Parathyroid adenoma (tissue), 2 donors: ENCODE measurements around the gene MEIOSIN.
"Not testable (repeated sequence)": the region's sequence is repeated elsewhere in the genome, so short reads cannot be mapped to it uniquely, and the experiment has no call there.

Experiments used
- H2AFZ ChIP-seq: fragments of 300-600 bp; sonication (generic); one replicate; pipeline ENCODE4 v1.7.0; 2017; ENCODE audit warnings: antibody characterized with exemption, mild to moderate bottlenecking
- H3K27ac ChIP-seq: fragments of 300-600 bp; sonication (generic); one replicate; pipeline ENCODE4 v1.7.0; 2017
- H3K27me3 ChIP-seq: fragments of 300-600 bp; sonication (generic); one replicate; pipeline ENCODE4 v1.7.0; 2017; ENCODE audit warnings: low read length; ENCODE audit not compliant: control insufficient read depth, insufficient read depth
- H3K36me3 ChIP-seq: fragments of 300-600 bp; sonication (generic); one replicate; pipeline ENCODE4 v1.7.0; 2017; ENCODE audit warnings: low read length; ENCODE audit not compliant: control insufficient read depth, insufficient read depth
- H3K4me1 ChIP-seq: fragments of 300-600 bp; sonication (generic); one replicate; pipeline ENCODE4 v1.7.0; 2017; ENCODE audit warnings: control low read depth
- H3K4me2 ChIP-seq: fragments of 300-600 bp; sonication (generic); one replicate; pipeline ENCODE4 v1.7.0; 2017; ENCODE audit warnings: low read length
- H3K4me3 ChIP-seq: fragments of 300-600 bp; sonication (generic); one replicate; pipeline ENCODE4 v1.7.0; 2017; ENCODE audit warnings: low read depth, low read length
- H3K79me2 ChIP-seq: fragments of 300-600 bp; sonication (generic); one replicate; pipeline ENCODE4 v1.7.0; 2017; ENCODE audit warnings: control low read depth
- H3K9ac ChIP-seq: fragments of 300-600 bp; sonication (generic); one replicate; pipeline ENCODE4 v1.7.0; 2017; ENCODE audit warnings: mild to moderate bottlenecking
- H3K9me3 ChIP-seq: fragments of 300-600 bp; sonication (generic); one replicate; pipeline ENCODE4 v1.7.0; 2017; ENCODE audit warnings: low read length; ENCODE audit not compliant: control insufficient read depth
- TF ChIP-seq, protein P1 (sequence below): fragments of 300-600 bp; sonication (generic); IDR thresholded peaks from one replicate; pipeline ENCODE4 v1.7.0; 2017; ENCODE audit warnings: antibody characterized with exemption, mild to moderate bottlenecking
- donor health status: primary hyperparathyroidism.

The MEIOSIN gene, protein sequence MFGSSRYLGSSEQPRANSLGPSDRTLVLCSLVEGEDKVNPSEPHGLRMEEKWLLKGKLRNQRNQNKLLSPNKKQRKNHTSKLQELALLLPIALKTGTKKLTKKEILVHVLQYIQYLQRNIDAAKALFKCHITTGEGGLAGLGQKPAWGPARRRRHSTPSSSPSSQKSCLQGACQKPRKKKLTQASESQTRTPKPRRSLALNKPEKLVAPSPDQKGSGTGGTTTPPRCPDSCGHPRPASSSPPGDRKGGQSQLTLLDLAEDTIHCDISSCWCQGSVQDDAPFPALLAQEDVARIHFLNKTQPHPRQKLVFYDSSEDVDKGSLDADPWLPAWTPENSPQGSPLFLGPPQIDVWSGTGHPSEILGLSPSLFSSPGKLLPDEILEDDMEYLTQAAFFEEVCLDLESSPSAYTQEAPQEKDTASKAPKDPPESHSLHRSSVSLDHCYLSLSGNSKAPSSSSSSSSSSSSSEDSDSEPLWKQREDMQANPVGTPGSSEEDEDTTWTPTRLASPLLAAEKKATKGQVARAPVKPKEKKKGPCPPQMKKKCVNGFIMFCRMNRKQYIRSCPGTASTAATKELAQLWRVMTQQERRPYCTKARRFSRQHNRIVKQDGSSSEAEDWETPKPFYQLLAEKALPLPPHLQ

DNA sequence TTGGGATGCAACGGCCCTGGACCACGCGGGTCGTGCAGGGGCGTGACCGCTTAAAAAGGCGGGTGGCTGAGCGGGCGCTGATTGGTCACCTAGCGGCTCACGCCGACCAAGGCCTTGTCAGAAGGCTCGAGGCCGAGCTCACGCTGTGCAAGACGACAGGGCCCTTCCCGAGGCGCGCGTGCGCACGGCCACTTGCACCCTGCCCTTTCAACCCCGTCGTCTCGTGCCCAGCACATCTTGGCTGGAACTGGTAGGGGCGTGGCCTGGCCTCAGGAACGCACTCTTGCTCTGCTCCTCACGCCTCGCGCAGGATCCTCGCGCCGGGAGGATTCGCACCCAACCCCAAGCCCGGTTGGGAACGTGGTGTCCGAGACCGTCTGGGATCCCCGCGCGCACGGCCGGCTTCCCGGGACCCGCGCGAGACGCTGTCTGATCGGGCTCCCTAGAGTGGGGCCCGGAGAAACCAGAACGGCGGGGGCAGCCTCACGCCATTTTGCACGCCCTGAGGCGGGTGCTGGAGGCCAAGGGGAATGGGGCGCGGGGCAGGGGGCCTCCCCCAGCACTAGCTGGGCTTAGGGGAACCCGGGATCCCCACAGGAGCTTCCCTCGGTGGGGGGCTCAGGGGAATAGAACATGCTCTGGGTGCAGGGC, at the start of gene MEIOSIN:
Gene MEIOSIN, plus strand, starts transcription at position 280 of the 651 bp plus-strand sequence. CDS start 1,938 bp downstream, outside the sequence.
- peaks cover 22% of the 10 kb centered on the region for H3K79me2 ChIP-seq
- no peak within 1 kb of the TSS for H2AFZ ChIP-seq
- H3K36me3 ChIP-seq, result no peaks in the 10 kb centered on the region
- no peaks in the 10 kb centered on the region for H3K9me3 ChIP-seq
- H3K27ac ChIP-seq, result no peak within 1 kb of the TSS
- no peak within 1 kb of the TSS for H3K9ac ChIP-seq
- H3K4me2 ChIP-seq, result no peak within 1 kb of the TSS
- H3K4me1 ChIP-seq, result peaks cover 6% of the 10 kb centered on the region
- TF ChIP-seq, protein P1, sequence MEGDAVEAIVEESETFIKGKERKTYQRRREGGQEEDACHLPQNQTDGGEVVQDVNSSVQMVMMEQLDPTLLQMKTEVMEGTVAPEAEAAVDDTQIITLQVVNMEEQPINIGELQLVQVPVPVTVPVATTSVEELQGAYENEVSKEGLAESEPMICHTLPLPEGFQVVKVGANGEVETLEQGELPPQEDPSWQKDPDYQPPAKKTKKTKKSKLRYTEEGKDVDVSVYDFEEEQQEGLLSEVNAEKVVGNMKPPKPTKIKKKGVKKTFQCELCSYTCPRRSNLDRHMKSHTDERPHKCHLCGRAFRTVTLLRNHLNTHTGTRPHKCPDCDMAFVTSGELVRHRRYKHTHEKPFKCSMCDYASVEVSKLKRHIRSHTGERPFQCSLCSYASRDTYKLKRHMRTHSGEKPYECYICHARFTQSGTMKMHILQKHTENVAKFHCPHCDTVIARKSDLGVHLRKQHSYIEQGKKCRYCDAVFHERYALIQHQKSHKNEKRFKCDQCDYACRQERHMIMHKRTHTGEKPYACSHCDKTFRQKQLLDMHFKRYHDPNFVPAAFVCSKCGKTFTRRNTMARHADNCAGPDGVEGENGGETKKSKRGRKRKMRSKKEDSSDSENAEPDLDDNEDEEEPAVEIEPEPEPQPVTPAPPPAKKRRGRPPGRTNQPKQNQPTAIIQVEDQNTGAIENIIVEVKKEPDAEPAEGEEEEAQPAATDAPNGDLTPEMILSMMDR, result no peak
- H3K4me3 ChIP-seq, result no peak within 1 kb of the TSS
- H3K27me3 ChIP-seq, result no peaks in the 10 kb centered on the region

DNA sequence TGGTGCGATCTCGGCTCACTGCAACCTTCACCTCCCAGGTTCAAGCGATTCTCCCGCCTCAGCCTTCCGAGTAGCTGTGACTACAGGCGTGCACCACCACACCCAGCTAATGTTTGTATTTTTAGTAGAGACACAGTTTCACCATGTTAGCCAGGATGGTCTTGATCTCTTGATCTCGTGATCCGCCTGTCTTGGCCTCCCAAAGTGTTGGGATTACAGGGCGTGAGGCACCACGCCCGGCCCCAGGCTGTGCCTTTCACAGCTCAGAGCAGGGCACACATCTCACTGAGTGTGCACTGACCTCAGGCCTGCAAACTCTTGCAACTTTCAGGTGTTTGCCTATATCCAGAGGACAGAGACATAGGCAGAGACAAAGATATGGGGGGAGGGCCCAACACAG, 48.2 kb upstream of the MEIOSIN start:
- not testable (repeated sequence) for H3K4me3 ChIP-seq, H3K79me2 ChIP-seq, H3K36me3 ChIP-seq, H3K27me3 ChIP-seq, H3K27ac ChIP-seq, H3K4me2 ChIP-seq, H2AFZ ChIP-seq, H3K4me1 ChIP-seq, H3K9ac ChIP-seq, H3K9me3 ChIP-seq

DNA sequence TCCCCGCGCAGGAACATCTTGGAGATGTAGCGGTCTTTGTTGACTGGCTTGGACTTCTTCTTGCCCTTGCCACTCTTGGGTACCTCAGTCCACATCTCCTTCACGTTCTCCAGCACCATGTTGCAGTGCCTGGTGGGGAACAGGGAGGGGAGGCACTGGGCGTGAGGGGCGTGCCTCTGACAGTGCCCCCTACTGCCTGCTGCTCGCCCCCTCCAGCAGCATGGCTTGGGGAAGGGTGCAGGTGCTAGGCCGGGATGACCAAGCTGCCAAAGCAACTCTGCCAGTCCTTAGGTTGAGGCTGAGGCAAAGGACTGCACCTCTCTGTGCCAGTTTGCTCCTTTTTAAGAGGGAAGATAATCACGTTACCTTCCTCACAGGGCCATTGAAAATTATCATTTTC, 45.6 kb upstream of the MEIOSIN start:
- H2AFZ ChIP-seq, result no peak overlapping the region
- no peak overlapping the region for H3K4me3 ChIP-seq
- TF ChIP-seq, protein P1, result no peak
- no peaks in the 10 kb centered on the region for H3K36me3 ChIP-seq
- H3K9ac ChIP-seq, result no peak overlapping the region
- H3K9me3 ChIP-seq, result no peaks in the 10 kb centered on the region
- H3K27ac ChIP-seq, result no peak overlapping the region
- H3K27me3 ChIP-seq, result no peaks in the 10 kb centered on the region
- H3K4me2 ChIP-seq, result no peak overlapping the region
- no peaks in the 10 kb centered on the region for H3K79me2 ChIP-seq
- H3K4me1 ChIP-seq, result no peaks in the 10 kb centered on the region

DNA sequence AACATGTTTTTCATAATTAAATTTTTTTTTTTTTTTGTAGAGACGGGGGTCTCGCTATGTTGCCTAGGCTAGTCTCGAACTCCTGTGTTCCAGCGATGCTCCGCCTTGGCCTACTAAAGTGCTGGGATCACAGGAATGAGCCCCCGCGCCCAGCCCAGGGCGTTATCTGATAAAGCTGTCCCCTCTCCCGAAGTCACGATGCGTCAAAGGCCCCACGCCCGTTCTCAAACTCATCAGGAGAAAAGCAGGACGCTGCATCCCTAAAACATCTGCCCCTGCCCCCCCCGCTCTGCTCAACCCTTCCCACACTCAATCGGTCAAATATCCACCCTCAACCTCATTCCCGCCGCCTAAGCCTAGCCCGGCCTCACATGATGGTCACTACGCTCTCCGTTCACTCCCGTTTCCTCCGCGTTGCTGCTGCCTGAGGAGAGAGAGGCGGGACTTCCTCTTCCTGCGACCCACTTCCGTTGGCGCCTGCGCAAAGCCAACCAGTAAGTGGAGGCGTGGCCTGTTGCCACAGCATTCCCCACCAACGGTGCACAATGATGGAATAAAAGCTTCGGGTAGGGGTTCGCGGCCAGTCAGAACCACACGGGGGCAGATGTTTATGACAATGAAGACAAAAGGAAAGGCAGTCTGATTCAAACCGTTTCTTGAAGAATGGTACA, 41.6 kb upstream of the MEIOSIN start, which contains the start of gene SNRPD2:
Gene SNRPD2, minus strand, starts transcription at position 438 of the 671 bp plus-strand sequence. Its CDS starts 65 bp downstream, at position 373.
- H3K27me3 ChIP-seq, result no peaks in the 10 kb centered on the region
- H3K36me3 ChIP-seq, result no peaks in the 10 kb centered on the region

More for the DNA sequence above, 41.6 kb upstream of the MEIOSIN start, which contains the start of gene SNRPD2:
- peak within 1 kb of the TSS; percentile 86 for H3K27ac ChIP-seq
- H3K9ac ChIP-seq, result peak within 1 kb of the TSS; percentile 78
- TF ChIP-seq, protein P1, result no peak
- H2AFZ ChIP-seq, result peak within 1 kb of the TSS; percentile 96
- H3K4me3 ChIP-seq, result peak within 1 kb of the TSS; percentile 74
- H3K79me2 ChIP-seq, result no peaks in the 10 kb centered on the region
- peak within 1 kb of the TSS; percentile 79 for H3K4me2 ChIP-seq
- H3K4me1 ChIP-seq, result no peaks in the 10 kb centered on the region
- H3K9me3 ChIP-seq, result no peaks in the 10 kb centered on the region
